NCI-H2171 treated with DMSO at 0.1 percent for 48 hours (cell line): ENCODE measurements around the gene ZNF267.
"Not testable (repeated sequence)": the region's sequence is repeated elsewhere in the genome, so short reads cannot be mapped to it uniquely, and the experiment has no call there.

ENCODE experiments used
- DNase-seq: peaks from one replicate; lab custom pipeline; 2025; lab: John Stamatoyannopoulos, UW

ZNF267 gene

DNA sequence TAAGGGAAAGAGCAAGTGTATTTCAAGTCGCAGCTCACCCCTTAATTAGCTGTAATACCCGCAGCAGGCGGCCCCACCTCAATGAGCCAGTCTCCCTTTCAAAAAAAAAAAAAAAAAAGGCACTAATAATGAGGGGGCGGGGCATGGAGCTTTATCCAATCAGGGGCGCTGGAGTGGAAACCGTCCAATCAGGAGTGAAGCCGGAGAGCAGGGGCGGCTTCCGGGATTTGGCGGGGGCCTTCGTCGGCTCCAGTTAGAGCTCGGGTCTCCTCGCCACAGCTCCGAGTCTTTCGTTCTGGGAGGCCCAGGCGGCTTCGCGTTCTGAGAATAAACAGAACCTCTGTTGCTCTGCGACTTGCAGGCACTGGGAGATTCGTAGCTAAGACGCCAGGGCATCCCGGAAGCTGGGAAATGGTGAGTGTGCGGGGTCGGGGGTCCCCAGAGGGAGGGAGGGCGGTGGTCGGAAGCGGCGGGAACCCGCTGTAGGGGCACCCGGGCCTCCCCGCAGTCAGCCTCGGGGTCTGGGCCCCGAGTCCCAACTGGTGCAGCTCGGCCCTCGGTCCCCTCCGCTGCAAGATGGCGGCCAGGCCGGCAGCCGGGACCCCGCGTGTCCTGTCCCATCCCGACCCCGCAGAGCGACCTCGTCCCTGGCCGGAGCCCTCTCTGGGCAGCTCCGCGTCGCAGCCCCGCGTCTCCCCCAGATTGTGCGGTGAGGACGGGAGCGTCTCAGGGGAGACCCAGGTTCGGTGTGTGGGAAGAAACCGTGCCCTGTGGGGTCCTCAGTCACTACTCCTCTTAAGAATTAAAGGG is at the start of gene ZNF267:
Gene ZNF267, plus strand, starts transcription at position 252 of the 810 bp plus-strand sequence. Its CDS starts 160 bp downstream, at position 412.
- DNase-seq, result peak; percentile 86

DNA sequence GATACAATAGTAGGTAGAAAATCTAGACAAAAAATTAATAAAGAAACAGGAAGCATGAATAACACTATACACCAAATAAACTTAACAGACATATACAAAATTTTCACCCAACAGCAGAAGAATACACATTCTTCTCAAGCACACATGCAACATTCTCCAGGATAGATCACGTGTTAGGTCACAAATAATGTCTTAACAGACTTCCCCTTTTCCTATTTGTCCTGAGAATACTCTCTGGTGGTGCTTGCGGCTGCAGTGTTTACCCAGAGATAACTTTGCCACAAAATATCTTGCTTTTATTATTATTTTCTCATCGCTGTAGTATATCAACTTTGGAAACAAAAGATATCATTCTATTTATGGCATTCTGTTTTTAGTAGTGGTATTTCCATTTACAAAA is 40.6 kb upstream of the ZNF267 start:
- DNase-seq, result no peak

DNA sequence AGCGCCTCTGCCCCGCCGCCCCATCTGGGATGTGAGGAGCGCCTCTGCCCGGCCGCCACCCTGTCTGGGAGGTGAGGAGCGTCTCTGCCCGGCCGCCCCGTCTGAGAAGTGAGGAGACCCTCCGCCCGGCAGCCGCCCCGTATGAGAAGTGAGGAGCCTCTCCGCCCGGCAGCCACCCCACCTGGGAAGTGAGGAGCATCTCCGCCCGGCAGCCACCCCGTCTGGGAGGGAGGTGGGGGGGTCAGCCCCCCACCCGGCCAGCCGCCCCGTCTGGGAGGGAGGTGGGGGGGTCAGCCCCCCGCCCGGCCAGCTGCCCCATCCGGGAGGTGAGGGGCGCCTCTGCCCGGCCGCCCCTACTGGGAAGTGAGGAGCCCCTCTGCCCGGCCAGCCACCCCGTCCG is 37.2 kb upstream of the ZNF267 start:
- DNase-seq, result not testable (repeated sequence)

DNA sequence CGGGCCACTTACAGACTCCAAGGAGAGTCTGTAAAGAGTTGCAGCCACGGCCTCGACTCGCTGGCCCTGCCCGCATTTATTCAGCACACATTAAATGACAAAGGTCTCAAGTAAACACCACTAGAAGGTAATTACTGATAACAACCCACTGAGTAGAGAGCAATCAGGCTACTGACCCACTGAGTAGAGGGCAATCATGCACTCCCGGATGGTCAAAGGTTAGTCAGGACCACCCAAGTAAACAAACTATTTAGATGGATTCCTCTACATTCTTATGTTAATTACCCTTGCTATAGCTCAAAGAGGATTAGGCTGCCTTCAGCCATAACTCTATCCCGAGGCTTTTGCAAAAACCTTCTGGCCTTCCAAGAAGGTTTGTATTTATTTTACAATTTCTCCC is 30.7 kb upstream of the ZNF267 start:
- DNase-seq, result no peak

DNA sequence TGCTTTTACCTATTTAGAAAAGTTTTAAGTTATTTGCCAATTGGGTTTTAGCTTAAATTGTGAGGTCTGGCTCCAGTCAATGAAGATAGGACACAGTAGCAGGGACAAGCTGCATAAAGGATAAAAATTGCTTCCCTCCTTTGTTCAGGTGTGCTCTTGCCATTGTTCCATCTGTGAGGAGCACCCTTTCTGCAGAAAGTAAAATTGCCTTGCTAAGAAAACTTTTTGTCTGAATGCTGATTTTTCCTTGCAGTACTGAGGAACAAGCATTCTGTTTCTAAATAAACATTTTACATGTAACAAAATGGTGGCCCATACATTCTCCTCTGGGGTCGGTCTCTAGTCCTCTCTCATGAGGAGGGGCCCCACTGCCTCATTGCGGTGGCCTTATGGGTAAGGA is 25.0 kb upstream of the ZNF267 start:
- not testable (repeated sequence) for DNase-seq

DNA sequence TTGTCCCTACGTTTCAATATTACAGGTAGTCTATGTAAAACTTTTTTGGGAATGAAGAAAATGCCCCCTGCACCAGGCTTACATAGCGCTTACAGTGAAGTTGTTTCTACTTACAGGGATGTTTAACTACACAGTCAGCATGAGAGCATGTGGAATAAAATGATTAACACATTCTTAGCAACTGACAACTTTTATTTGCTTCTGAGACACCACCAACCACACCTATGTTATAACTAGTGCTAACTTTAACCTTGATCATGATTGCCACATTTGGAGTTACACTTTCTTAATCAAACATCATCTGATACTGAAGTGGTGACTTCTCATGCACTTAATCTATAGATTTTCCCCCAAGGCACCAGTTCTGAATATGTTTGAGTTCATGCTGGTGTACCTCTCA is 20.3 kb upstream of the ZNF267 start:
- no peak for DNase-seq

DNA sequence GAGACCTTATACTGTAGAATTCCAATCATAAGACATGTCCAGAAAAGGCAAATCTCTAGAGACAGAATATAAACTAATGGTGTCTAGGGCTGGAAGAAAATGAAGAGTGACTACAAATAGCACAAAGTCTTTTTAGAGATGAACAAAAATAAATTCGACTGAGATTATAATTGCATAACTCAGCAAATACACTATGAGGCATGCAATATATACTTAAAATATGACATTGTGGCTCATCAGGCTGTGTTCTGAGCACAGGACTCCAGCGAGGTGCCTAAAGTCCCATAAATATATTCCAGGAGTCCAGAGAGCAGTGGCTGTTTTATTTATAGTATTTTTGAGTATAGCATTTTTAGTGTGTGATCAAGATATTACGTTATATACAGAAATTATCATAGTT is 13.1 kb upstream of the ZNF267 start:
- DNase-seq, result no peak

DNA sequence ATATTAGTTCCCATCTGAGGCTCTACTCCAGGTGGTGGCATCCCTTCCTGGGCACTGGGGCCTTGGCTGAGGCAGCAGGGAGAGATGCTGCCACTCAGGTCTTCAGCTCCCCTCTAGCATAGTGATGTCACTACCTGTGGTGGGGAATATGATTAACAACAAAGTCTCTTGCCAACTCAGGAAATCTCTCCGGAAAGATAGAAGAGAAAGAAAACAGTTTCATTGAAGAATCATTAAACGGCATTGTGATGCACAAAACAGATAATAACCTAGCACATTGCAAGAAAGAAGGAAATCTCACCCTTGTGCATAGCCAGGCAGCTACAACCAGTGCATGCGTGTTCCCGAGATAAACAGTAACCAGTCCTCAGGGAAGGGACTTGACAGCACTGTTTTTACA is 12.2 kb upstream of the ZNF267 start:
- no peak for DNase-seq

DNA sequence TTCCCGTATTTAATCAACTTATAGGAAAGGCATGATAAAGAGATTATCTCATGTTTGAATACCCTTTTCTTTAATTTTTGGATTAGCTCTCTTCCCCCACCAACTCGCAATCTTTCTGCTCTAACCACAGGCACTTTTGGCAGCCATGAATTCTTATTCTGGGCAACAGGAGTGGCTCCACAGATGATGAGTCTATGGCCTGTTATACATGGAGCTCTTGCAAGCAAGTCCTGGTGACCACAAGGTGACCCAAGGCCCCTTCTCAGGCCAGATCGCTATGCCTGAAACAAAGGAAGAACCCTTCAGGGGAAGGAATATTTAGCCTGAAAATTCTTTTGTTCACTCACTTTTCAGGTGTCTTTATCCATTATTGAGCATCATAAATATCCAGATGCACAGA is 10.8 kb upstream of the ZNF267 start:
- no peak for DNase-seq

DNA sequence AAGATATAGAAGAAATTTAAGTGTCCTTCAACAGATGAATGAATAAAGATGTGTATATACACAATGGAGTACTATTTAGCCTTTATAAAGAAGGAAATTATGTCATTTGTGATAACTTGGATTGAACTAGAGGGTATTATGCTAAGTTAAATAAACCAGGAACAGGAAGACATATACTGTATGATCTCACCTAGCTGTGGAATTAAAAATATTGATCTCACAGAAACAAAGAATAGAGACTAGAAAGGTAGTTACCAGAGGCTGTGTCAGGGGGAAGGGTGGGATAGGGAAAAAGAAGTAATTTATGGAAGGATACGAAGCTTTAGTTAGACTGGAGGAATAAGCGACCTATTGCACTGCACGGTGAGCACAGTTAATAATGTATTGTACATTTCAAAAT is 5.4 kb upstream of the ZNF267 start:
- no peak for DNase-seq

DNA sequence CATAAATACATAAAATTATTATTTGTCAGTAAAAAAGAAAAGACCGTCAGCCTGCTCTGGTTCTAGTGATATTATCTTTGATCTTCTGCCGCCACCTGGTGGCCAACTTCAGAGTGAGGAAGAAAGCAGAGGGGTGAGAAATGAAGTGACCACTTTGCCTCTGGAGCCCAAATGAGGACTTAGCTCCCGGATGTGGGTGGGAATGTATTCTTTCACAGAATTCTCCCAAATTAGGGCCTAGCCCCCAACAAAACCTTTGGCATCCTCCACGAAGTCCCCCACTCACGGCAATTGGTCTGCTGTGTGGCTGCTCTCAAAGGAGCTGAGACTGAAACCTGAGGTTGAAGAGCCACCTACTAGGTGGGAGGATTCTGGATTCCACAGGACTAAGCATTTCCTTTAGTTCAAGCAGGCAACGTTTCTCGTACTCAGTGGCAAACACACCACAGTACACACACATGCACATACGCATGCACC is 4.9 kb upstream of the ZNF267 start:
- DNase-seq, result peak; percentile 68

DNA sequence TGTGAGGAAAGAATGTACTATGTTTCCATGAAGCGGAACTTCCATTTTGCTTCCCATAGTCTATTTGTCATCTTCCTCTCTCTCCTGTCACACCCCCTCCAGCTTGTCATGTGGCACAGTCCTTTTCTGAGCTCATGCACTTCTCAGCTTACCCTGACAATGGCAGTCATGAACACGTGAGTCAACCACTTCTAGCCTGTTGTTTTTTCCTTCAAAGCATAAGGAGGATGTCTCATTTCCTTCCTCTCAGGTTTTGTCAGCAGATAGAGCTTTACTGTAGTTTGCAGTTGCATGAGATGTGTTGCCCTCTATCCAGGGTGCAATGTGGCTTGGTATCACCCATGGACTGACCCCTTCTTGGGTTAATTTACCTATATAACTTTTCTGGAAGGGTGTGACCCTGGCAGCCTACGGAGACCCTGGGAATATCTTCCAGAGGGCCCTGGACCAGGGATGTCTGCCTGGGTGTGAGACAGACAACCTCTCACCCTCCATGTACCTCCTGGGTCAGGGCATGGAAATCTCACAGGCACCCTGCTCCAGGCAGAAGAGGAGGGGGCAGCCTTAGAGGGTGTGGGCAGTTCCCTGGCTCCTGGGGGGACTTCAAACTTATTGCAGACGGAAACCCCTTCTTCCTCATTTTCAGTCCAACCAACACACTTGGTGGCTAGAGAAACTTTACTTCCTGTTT is 4.0 kb upstream of the ZNF267 start:
- DNase-seq, result peak; percentile 2

DNA sequence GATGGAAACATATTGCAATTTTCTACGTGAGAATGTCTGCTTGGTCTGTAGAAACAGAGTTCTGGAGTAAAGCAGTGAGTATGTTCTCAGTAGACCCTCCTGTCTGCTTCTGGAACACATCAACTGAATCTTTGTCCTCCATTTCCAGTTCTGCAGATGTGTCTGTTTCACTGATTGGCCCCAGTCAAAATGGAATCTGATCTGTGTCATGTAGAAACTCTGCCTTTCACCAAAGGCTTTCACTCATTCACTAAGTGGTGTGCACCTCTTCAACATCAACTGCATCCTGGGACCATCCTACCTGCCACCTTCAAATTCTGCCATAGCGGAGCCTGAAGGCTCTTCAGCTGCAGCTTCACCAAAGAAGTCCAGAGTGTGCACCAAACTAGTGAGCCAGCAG is 2.8 kb upstream of the ZNF267 start:
- no peak for DNase-seq

DNA sequence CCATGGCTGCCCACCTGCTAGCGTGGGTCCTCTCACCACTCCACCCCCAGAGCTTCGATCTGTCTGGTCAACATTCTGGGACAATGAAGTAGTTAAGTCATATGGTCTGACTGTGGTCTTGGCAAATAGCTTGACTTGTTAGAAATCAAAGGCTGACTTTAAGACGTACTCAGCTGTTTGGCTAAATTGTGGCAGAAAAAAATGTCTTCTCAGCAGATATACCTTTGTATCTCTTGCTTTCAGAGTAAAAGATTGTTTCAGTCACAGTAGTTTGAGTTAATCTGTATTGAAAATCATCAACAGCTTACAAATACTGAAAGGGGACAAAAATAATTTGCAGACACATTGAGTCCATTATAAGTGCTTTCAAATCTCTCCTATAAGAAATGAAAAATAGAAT is 2.1 kb upstream of the ZNF267 start:
- DNase-seq, result no peak

DNA sequence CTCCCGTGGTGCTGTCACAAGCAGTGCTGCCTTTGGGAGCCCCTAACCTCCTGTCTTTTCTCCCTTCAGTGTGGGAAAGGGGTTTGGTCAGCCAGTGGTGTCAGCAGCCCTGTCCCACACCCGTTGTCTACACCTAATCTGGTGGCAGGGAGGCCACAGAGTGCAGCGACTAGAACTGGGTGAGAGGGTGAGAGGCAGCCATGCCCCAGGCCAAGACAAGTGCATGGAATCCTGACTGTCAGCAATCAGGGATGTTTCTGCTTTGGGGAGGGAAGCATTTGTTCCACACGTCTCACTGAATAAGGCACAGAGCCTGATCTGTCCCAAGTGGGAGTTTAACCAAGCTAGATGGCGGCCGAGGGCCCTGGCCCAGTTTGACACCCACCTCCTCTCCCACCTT is 1.4 kb upstream of the ZNF267 start:
- no peak for DNase-seq

DNA sequence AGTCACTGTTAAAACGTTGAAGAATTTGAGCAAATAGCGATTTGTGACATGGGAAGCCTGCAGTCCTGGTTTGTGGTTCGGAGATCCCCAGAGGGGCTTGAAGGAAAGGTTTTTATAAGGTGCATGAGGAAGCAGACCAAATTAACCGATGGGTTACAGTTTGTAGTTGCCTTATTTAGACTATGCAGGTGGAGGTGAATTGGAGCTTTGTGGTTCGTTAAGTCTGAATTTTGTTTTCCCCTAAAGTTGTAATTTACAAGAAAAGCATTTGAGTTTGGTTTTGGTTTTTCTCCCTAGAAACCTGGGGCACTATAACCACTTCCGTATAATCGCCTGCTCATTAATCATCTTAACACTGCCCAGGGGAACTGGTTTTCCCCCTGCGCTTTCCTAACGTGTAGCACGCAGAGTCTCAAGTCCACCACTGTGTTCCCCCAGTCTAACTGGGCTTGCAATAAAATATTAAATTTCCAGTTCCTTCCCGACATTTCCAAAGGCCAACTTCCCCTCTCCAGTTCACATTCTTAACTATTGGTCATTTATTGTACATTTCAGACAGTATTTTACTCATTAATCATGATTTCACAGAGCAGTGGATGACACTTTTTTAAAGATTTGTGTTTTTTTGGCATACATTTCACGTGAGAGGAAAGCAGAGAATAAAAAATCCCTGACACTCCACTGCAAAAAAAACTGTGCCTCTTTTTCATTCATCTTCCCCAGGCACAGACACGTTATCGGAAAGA is 932 bp downstream of the ZNF267 start:
- DNase-seq, result peak; percentile 17

DNA sequence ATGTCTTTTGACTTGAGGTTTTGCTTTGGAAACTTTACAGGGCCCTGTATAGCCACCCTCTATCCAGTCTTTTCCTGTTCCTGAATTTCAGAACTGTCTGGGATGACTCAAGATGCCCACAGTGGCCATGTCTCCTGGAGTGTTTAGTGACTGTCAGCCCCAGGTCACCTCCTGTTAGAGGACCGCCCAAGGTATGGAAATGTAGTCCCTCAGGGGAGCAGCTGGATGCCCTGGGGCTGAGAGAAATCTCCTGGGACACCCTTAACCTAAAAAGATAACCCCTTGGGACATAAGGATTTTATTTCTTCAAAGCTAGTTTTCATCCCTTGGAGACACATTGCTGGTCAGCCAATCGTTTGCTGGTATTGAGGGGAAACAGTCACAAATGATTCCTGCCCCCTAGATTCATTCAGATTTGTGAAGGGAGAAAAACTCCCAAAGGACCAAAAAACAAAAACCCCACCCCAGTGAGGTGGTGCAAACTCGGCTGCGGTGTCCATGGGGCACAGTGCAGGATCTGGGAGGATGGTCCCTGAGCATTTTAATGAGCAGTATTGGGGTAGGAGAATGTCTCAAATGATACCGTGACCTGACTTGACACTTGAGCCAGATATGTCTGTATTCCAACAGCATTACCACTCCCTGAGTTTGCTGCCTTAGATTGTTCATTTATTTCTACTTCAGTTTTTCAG is 1.7 kb downstream of the ZNF267 start:
- no peak for DNase-seq

DNA sequence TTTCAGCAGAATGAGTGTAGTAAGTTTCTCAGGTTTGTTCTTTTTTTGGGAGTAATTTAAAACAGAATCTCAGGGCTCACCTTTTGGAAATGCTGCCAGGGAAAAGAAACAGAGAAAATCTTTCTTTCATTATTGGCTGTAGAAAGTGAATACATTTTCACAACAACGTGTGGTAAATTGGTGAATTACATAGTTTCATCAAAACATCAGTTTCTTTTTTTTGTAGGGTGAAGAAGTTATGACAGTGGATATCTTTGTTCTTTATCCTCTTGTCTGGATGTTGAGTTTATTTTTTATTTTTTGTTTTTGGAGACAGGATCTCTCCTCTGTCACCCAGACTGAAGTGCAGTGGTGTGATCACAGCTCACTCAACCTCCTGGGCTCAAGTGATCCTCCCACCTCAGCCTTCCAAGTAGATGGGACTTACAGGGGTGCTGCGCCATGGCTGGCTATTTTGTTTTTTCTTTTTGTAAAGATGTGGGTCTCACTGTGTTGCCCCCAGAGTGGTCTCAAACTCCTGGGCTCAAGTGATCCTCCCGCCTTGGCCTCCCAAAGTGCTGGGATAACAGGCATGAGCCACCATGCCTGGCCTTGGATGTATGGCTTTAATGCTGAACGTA is 2.4 kb downstream of the ZNF267 start:
- DNase-seq, result no peak

DNA sequence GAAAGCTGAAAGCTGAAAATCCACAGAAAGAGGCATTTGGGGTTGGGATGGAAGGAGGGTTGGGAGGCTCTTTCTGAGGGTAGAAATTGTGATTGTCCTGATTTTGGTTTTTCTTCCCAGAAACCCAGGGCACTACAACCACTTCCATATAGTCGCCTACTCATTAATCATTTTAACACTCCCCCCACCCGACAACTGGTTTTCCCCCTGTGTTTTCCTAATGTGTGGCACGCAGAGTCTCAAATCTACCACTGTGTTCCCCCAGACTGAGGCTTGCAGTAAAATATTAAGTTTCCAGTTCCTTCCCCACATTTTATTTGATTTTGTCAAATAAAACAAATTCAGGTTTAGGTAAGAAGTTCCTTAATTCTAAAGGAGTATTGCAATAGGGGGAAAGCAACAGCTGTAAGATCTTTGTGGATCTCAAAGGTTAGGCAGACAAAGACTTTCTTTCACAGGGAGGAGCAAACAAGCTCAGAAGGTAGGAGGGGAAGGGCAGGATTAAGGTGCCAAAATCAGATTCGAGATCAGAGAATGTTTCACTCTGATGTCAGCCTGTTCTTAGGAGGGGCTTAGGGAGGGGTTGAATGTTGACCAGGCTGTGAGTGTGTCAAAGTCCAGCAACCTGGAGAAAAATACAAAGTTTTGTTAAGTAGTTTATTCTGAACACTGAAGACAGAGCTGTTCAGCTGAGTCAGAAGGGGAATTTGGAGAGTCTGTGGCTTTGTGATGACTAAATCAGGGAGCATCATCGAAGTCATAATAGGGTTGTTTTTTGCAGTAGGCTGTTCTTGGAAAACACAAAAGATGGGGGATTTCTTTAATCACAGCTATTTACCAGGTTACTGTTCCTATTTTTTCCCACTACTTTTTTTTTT is 3.6 kb downstream of the ZNF267 start:
- DNase-seq, result no peak

DNA sequence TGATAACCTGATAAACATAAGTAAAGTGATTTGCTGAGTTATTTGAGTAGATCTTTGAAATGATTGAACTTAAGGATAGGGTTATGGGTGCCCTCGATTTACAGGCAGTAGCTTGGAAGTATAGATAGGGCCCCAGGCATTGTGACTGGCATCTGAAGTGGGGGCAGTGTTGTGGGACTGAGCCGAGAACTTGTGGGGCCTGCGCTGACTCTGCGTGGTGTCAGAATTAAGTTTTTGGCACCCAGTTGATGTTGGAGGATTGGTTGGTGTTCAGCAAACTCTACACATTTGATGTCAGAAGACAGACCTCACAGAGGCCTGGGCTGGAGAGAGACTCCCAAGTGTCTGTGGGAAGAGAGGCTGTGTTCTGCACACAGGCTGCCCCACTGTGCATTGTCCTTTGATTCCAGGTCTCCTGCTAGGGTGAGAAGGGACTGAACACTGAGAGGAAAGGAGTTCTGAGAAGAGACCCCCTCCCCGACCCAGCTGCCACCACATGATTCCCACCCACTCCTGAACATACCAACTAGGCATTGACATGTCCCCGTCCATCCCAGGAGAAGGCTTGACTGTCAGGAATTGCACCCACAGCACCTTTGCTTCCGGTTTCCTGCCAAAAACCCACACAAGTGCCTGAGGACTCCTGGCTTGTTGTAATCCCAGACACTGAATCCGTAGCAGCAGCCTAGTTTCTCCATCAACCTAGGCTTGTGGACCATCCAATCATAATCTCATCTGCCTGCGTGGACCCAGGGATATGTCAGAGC is 4.5 kb downstream of the ZNF267 start:
- no peak for DNase-seq
